ENCODE results near the gene GSS.
"Not testable (repeated sequence)": the region's sequence is repeated elsewhere in the genome, so short reads cannot be mapped to it uniquely, and the experiment has no call there.

The GSS gene

GRCh38 chr20:34915749-34916455, 39.7 kb downstream of the GSS start:
- TF ChIP-seq CTCF (IDR thresholded peaks at IDR 0.05; ENCODE audit: insufficient read depth, low read depth, low read length, missing control alignments): no peak
- DNase-seq (ENCODE audit: low read depth): no peak
- no peak overlapping the region for H3K4me3 ChIP-seq (ENCODE audit: low read length)

GRCh38 chr20:34915131-34915530, 40.5 kb downstream of the GSS start:
- H3K4me3 ChIP-seq (ENCODE audit: low read length): no peak overlapping the region
- TF ChIP-seq CTCF (IDR thresholded peaks at IDR 0.05; ENCODE audit: insufficient read depth, low read depth, low read length, missing control alignments): no peak
- DNase-seq (ENCODE audit: low read depth): no peak

GRCh38 chr20:34907616-34908469, 47.8 kb downstream of the GSS start:
- TF ChIP-seq CTCF (IDR thresholded peaks at IDR 0.05; ENCODE audit: insufficient read depth, low read depth, low read length, missing control alignments): no peak
- peak; percentile 98 for DNase-seq (ENCODE audit: low read depth)

GRCh38 chr20:34904202-34904621, 51.4 kb downstream of the GSS start:
- no peak for TF ChIP-seq CTCF (IDR thresholded peaks at IDR 0.05; ENCODE audit: insufficient read depth, low read depth, low read length, missing control alignments)
- DNase-seq (ENCODE audit: low read depth): no peak

More at GRCh38 chr20:34907616-34908469, 47.8 kb downstream of the GSS start:
- H3K4me3 ChIP-seq (ENCODE audit: low read length): no peak overlapping the region

GRCh38 chr20:34898731-34899130, 56.9 kb downstream of the GSS start:
- not testable (repeated sequence) for H3K4me3 ChIP-seq (ENCODE audit: low read length); DNase-seq (ENCODE audit: low read depth)

More at GRCh38 chr20:34904202-34904621, 51.4 kb downstream of the GSS start:
- H3K4me3 ChIP-seq (ENCODE audit: low read length): no peak overlapping the region

- not testable (repeated sequence) for H3K4me3 ChIP-seq (ENCODE audit: low read length); DNase-seq (ENCODE audit: low read depth)
Observed at GRCh38 chr20:34898129-34898528, 57.5 kb downstream of the GSS start.

- no peak for TF ChIP-seq CTCF (IDR thresholded peaks at IDR 0.05; ENCODE audit: insufficient read depth, low read depth, low read length, missing control alignments)
- no peak for DNase-seq (ENCODE audit: low read depth)
- no peak overlapping the region for H3K4me3 ChIP-seq (ENCODE audit: low read length)
Observed at GRCh38 chr20:34896086-34896621, 59.5 kb downstream of the GSS start.

All from epithelial cell of esophagus (primary cell).